ENCODE data around the gene UNC93B1.

The UNC93B1 gene

DNA sequence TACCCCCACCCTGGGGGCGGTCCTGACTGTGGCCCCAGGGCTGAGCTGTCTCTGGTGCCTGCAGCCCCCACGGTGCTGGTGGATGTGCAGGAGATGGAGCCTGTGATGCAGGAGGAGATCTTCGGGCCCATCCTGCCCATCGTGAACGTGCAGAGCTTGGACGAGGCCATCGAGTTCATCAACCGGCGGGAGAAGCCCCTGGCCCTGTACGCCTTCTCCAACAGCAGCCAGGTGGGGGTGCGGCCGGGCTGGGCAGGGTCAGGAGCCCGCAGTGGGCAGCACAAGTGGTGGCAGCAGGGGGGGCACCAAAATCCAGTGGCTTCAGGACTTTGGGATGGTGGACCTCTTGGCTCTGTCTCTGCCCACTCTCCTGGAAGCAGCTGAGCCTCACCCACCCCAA, 18.6 kb upstream of the UNC93B1 start:
- no peak for DNase-seq (ENCODE audit: low read depth)

DNA sequence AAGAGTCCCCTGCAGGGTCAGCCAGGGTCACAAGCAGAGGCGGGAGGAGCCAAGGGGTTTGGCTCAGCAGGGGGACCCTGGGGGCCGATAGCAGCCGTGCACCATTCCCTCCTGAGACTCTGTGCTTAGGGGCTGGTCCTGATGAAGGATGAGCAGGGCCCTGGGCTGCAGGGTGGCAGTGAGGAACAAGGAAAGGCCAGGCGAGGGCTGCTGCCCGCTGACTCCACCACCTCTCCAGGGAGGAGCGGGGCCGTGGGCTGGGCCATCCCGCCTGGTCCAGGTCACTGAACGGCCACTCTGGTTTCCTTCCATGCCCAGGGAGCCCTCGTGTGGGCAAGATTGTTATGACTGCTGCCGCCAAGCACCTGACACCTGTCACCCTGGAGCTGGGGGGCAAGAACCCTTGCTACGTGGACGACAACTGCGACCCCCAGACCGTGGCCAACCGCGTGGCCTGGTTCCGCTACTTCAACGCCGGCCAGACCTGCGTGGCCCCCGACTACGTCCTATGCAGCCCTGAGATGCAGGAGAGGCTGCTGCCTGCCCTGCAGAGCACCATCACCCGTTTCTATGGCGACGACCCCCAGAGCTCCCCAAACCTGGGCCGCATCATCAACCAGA, 17.4 kb upstream of the UNC93B1 start:
- DNase-seq (ENCODE audit: low read depth): no peak

- no peak for DNase-seq (ENCODE audit: low read depth)
These were observed 16.7 kb upstream of the UNC93B1 start for GRCh38 chr11:68020575-68020974.

DNA sequence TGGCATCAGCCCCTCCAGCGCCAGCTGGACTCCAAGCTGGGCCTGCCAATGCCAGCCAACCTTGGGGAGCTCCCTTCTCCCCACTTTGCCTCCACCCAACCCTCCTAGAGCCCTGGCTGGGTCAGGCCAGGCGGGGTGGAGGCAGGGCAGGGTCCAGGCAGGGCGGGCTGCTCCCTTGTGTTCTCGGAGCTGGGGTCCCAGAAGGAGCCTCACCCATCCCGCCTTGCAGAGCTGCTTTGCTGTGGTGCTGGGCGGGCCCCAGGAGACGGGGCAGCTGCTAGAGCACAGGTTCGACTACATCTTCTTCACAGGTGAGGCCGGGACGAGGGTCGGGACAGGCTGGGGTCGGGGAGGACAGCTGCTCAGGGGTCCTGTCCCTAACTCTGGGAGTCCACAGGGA, 15.6 kb upstream of the UNC93B1 start:
- DNase-seq (ENCODE audit: low read depth): no peak

- DNase-seq (ENCODE audit: low read depth): no peak
These were observed 14.9 kb upstream of the UNC93B1 start for GRCh38 chr11:68018730-68019190.

DNA sequence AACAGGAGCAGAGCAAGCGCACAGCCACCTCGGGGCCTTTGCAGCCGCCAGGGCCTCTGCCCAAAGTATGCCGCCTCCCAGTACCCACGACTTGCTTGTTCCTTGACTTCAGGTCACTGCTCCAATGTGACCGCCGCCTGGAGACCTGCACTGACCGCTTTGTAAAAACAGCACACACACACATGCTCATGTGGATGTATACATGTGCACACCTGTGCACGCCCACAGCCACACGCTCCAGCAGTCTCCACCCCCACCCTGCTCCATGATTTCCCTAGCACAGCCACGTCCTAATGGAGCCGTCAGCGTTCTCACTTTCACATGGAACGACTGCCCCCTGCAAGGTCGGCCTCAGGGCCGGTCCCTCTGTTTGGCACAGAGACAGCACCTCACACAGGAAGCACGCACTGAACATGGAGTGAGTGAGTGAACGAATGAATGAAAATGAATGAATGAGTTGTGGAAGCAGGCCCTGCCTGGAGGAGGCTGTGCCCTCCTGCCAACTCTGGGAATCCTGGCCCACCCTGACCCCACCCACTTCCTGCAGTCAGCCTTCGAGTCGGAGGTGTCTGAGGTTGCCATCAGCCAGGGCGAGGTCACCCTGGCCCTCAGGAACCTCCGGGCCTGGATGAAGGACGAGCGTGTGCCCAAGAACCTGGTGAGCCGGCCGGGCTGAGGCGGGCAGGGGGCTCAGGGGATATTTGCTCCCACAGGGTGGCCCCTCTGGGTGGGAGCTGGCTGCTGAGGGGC, 14.3 kb upstream of the UNC93B1 start:
- no peak for DNase-seq (ENCODE audit: low read depth)

- no peak for DNase-seq (ENCODE audit: low read depth)
These were observed 13.3 kb upstream of the UNC93B1 start for GRCh38 chr11:68016904-68017817.

GRCh38 chr11:68016161-68016903, 12.4 kb upstream of the UNC93B1 start:
- DNase-seq (ENCODE audit: low read depth): no peak

GRCh38 chr11:68015467-68015866, 11.6 kb upstream of the UNC93B1 start:
- DNase-seq (ENCODE audit: low read depth): no peak

DNA sequence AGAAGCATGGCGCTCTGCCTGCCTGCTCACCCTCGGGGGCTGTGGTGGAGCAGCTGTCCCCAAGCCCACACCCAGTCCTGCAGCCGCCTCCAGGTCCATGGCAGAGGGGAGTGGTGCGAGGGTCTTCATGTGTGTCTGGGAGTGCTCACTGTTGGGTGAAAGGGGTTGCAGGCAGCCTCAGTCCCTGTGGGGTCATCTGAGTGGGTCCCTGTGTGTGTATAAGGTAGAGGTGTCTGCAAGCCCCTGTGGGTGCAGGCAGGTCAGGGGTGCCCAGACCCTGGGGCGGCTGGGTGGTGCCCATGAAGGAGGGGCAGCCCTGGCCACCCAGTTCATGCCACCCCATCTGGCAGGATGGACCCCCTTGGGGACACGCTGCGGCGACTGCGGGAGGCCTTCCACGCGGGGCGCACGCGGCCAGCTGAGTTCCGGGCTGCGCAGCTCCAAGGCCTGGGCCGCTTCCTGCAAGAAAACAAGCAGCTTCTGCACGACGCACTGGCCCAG, 11.1 kb upstream of the UNC93B1 start:
- DNase-seq (ENCODE audit: low read depth): no peak

- DNase-seq (ENCODE audit: low read depth): no peak
These were observed 10.5 kb upstream of the UNC93B1 start for GRCh38 chr11:68014157-68014946.

DNA sequence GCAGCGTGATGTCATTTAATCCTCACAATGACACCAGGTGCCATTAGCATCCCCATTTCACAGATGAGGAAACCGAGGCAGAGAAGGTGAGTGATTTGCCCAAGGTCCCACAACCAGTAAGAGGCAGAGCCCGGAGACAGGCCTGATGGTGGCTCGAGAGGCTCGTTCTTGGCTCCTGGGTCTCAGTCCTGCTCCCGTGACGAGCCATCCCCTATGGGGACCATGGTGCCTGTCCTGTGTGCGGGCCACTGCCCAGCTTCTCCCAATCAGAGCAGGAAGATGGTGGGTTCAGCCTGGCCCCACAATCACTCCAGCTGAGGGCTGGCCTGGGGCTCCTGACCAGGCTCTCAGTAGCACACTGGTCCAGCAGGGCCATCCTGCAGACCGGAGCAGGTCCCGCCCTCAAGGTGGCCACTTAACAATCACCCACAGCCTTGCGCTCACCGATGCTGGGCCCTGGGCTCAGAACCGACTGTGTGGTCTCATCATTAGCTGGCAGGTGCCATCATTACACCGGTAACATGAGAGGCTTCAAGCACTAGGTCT, 9.8 kb upstream of the UNC93B1 start:
- no peak for DNase-seq (ENCODE audit: low read depth)

DNA sequence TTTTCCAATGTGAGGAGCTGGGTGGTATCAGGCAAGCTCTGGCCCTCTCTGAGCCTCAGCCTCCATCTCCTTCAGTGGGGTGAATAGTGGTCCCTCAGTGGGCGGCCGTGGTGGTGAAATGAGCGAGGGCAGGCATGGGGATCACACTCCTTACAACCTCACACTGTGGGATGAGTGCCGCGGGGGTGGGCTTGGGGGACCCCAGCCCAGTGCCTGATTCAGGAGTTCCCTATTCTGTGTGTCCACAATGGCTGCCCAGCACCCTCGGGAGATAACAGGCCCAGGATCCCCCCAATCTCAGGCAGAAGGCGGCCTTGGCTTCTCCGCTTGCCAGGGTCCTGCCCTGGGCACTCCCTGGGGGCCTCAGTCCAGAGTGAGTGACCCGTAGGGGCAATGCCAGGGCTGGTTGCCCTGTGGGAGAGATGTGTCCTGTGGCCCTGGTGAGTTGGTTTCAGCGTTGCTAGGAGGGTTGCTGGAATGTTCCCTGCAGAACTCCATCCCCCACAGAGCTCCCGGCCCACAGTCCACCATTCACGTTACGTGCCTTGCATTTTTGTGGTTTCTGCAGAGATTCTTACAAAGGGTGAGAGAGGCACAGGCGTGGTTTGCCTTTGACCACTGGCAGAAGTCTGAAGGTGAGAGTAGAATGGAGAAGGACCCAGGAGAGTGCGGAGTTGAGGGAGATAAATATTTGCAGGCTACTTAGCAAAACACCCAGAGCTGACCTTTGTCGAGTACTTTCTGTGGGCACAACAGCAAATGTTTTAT, 9.1 kb upstream of the UNC93B1 start:
- no peak for DNase-seq (ENCODE audit: low read depth)

- DNase-seq (ENCODE audit: low read depth): no peak
These were observed 8.3 kb upstream of the UNC93B1 start for GRCh38 chr11:68012044-68012842.

- DNase-seq (ENCODE audit: low read depth): no peak
These were observed 7.4 kb upstream of the UNC93B1 start for GRCh38 chr11:68011051-68011943.

- no peak for DNase-seq (ENCODE audit: low read depth)
These were observed 6.5 kb upstream of the UNC93B1 start, which contains the start of gene ALDH3B1 for GRCh38 chr11:68010090-68011041. Gene ALDH3B1, plus strand, starts transcription at chr11:68010327. Its CDS starts 4,971 bp downstream, at chr11:68015298.

Data from activated T-helper 9 cell treated with anti-CD3 and anti-CD28 coated beads, Interleukin-2, amount 50 U/mL, for 16 hours (primary cell).